Natural killer cell (primary cell): ENCODE measurements around the gene CDR2L. TPM values are rescaled to one million over a fixed set of nuclear protein-coding genes. Genes with fewer than 3 reads are reported as not detected.

Experiments used
- ATAC-seq, 3 donors: fragments of 150-1000 bp in 2 of 3; fragments of 200-7000 bp in 1 of 3; cut with Tn5 transposase; 1 replicate in 1 of 3; 2 replicates in 2 of 3; pipeline ENCODE4 v1.10.0; 2021; ENCODE audit warnings: mild to moderate bottlenecking in 2 of 3, moderate library complexity in 2 of 3
- DNase-seq, 2 donors: peaks; one replicate each; pipeline versions ENCODE4 v3.0.0 to v3.0.0-alpha.2; 2013 to 2021; ENCODE audit warnings: mixed read lengths in 1 of 2
- H3K27ac ChIP-seq: one replicate; pipeline ENCODE4 v1.5.1; 2013; ENCODE audit warnings: mild to moderate bottlenecking, low read length
- H3K27me3 ChIP-seq: one replicate; pipeline ENCODE4 v1.6.1; 2013; ENCODE audit warnings: low read length; ENCODE audit not compliant: control insufficient read depth, insufficient read depth
- H3K36me3 ChIP-seq: one replicate; pipeline ENCODE4 v1.6.1; 2013; ENCODE audit warnings: low read length; ENCODE audit not compliant: control insufficient read depth, insufficient read depth
- H3K4me1 ChIP-seq: one replicate; pipeline ENCODE4 v1.6.1; 2013; ENCODE audit warnings: low read length; ENCODE audit not compliant: control insufficient read depth, insufficient read depth
- H3K4me3 ChIP-seq: one replicate; pipeline ENCODE4 v1.5.1; 2013; ENCODE audit warnings: low read length
- H3K9me3 ChIP-seq: one replicate; pipeline ENCODE4 v1.6.1; 2013; ENCODE audit warnings: low read length; ENCODE audit not compliant: control insufficient read depth, insufficient read depth
- H3K27ac Mint-ChIP-seq, 2 donors: one replicate each; pipeline ENCODE4 v1.8.0; 2022; ENCODE audit warnings: mild to moderate bottlenecking in 2 of 2, mixed read lengths in 2 of 2, moderate library complexity in 1 of 2
- H3K27me3 Mint-ChIP-seq, 2 donors: one replicate each; pipeline ENCODE4 v1.8.0; 2022; ENCODE audit warnings: low read depth in 2 of 2, mixed read lengths in 2 of 2
- H3K36me3 Mint-ChIP-seq: one replicate; pipeline ENCODE4 v1.8.0; 2022; ENCODE audit warnings: mixed read lengths
- H3K4me1 Mint-ChIP-seq, 2 donors: one replicate each; pipeline ENCODE4 v1.8.0; 2022; ENCODE audit warnings: mixed read lengths in 2 of 2
- H3K4me3 Mint-ChIP-seq: one replicate; pipeline ENCODE4 v1.8.0; 2022; ENCODE audit warnings: mild to moderate bottlenecking, moderate library complexity, mixed read lengths
- H3K9me3 Mint-ChIP-seq, 2 donors: one replicate each; pipeline ENCODE4 v1.8.0; 2022; ENCODE audit warnings: mixed read lengths in 2 of 2
- WGBS: methylation state at CpG from one replicate; pipeline ENCODE4 v1.1.7; 2013; ENCODE audit warnings: missing lambda C conversion rate; ENCODE audit not compliant: insufficient coverage; 5-methylcytosine and 5-hydroxymethylcytosine counted together
- intact Hi-C: fragments of 100-400 bp; cut with micrococcal nuclease; formaldehyde crosslinking; loops from one replicate; pipeline ENCODE4 v1.14.2; 2022
- total RNA-seq, 4 donors: library from RNA; stranded (reverse); fragments of 120-200 nt in 1 of 4; gene quantifications; one replicate each; pipeline versions ENCODE4 v1.2.3 to v1.2.4, GENCODE V29; 2013 to 2022
- TF ChIP-seq, protein P1 (sequence below): fragments of 200-600 bp; IDR thresholded peaks from one replicate; pipeline ENCODE4 v1.8.0; 2022; ENCODE audit warnings: antibody characterized with exemption

CDR2L gene
- total RNA-seq, 3 donors from 2014 or later (not counting 1 experiment from before 2014, with no cell fraction given) = 0.14 to 0.23 TPM; not detected in 1

- Mint-ChIP-seq H3K4me1 (peaks cover 9 to 18% of the 10 kb centered on the region in 2 donors), H3K36me3 (no peaks in the 10 kb centered on the region), H3K27me3 (peaks cover 7 to 16% of the 10 kb centered on the region in 2 donors), H3K4me3 (no peak overlapping the region), H3K9me3 (no peaks in the 10 kb centered on the region), H3K27ac (no peak overlapping the region)
- TF ChIP-seq, protein P1, sequence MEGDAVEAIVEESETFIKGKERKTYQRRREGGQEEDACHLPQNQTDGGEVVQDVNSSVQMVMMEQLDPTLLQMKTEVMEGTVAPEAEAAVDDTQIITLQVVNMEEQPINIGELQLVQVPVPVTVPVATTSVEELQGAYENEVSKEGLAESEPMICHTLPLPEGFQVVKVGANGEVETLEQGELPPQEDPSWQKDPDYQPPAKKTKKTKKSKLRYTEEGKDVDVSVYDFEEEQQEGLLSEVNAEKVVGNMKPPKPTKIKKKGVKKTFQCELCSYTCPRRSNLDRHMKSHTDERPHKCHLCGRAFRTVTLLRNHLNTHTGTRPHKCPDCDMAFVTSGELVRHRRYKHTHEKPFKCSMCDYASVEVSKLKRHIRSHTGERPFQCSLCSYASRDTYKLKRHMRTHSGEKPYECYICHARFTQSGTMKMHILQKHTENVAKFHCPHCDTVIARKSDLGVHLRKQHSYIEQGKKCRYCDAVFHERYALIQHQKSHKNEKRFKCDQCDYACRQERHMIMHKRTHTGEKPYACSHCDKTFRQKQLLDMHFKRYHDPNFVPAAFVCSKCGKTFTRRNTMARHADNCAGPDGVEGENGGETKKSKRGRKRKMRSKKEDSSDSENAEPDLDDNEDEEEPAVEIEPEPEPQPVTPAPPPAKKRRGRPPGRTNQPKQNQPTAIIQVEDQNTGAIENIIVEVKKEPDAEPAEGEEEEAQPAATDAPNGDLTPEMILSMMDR = no peak
- DNase-seq = no peak
- Histone ChIP-seq H3K36me3 (no peaks in the 10 kb centered on the region), H3K27me3 (peaks cover 10% of the 10 kb centered on the region), H3K4me1 (peaks cover 30% of the 10 kb centered on the region), H3K27ac (no peak overlapping the region), H3K9me3 (no peaks in the 10 kb centered on the region), H3K4me3 (no peak overlapping the region)
- intact Hi-C loops = no loop called here
- 84% methylated on average over 2 of the region's 3 CpGs for WGBS
- ATAC-seq = no peak
These were observed 1.2 kb upstream of the CDR2L start for GRCh38 chr17:74986206-74986576.

DNA sequence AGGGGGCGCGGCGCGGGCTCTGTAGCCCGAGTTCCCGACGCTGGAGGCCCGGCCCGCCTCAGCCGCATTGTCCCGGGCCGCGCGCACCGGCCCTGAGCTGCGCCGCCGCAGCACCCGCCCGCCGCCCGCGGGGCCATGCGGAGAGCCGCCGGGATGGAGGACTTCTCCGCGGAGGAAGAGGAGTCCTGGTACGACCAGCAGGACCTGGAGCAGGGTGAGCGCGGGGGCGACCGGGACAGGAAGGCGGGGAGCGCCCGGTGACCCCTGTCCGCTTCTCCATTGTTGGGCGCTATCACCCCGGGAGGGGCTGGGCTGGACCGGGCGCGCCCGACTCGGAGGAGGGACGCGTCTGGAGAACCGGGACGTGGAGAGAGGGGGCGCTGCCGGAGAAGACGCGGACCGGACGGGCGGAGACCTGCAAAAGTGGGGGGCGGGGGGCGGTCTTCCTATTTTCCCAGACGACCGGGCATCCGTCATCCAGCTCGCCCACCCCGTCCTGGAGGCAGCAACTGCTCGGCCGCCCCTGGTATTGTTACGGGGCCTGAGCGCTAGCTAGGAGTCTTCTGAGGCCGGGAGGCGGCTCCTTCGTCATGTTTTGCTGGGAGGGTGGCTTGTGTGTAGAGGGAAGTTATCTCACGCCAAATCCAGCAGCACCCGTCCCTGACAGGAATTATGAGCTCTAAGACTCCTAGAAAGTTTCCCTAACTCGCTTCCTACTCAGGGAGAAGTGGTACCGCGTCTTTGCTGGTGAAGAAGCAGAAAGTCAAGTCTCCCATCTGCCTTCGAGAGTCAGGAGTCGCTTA, 678 bp downstream of the CDR2L start:
- Histone ChIP-seq H3K27ac (no peak overlapping the region), H3K27me3 (peaks cover 10% of the 10 kb centered on the region), H3K36me3 (no peaks in the 10 kb centered on the region), H3K9me3 (no peaks in the 10 kb centered on the region), H3K4me1 (peaks cover 16% of the 10 kb centered on the region), H3K4me3 (peak overlapping the region; percentile 11)
- intact Hi-C loops = no loop called here
- Mint-ChIP-seq H3K27ac (no peak overlapping the region), H3K27me3 (peaks cover 7 to 21% of the 10 kb centered on the region in 2 donors), H3K4me3 (peak overlapping the region; percentile 83), H3K4me1 (peaks cover 9 to 10% of the 10 kb centered on the region in 2 donors), H3K9me3 (no peaks in the 10 kb centered on the region), H3K36me3 (no peaks in the 10 kb centered on the region)
- ATAC-seq (peak; percentile 35 to 48 (median 46)), DNase-seq (peak in 1 of 2 donors; percentile 43)
- TF ChIP-seq, protein P1 = peak; percentile 5
- WGBS = 3% methylated on average over 76 of the region's 76 CpGs

GRCh38 chr17:74990581-74991105, 3.2 kb downstream of the CDR2L start:
- DNase-seq (no peak), ATAC-seq (no peak)
- H3K4me3 ChIP-seq = no peak overlapping the region
- peaks cover 9 to 10% of the 10 kb centered on the region in 2 donors for H3K4me1 Mint-ChIP-seq
- H3K27me3 Mint-ChIP-seq = peaks cover 2 to 18% of the 10 kb centered on the region in 2 donors
- H3K9me3 Mint-ChIP-seq = no peaks in the 10 kb centered on the region
- peaks cover 16% of the 10 kb centered on the region for H3K4me1 ChIP-seq
- intact Hi-C loops = no loop called here
- H3K27me3 ChIP-seq = peaks cover 10% of the 10 kb centered on the region
- no peaks in the 10 kb centered on the region for H3K36me3 ChIP-seq
- TF ChIP-seq, protein P1 = no peak
- no peak overlapping the region for H3K27ac Mint-ChIP-seq
- no peak overlapping the region for H3K4me3 Mint-ChIP-seq
- 95% methylated on average over 10 of the region's 10 CpGs for WGBS
- H3K27ac ChIP-seq = no peak overlapping the region
- no peaks in the 10 kb centered on the region for H3K36me3 Mint-ChIP-seq
- H3K9me3 ChIP-seq = no peaks in the 10 kb centered on the region
